Activated CD4-positive, alpha-beta T cell treated with anti-CD3 and anti-CD28 coated beads, Interleukin-2, amount 50 U/mL, for 48 hours (primary cell): Measurements from ENCODE around the gene B3GAT3.
A peak's percentile ranks its signal among the peaks of the same experiment; 100 is the strongest.
"Not testable (repeated sequence)": the region's sequence is repeated elsewhere in the genome, so short reads cannot be mapped to it uniquely, and the experiment has no call there.

Experiments used
- DNase-seq, 2 experiments: peaks; one replicate each; pipeline ENCODE4 v3.0.0-alpha.2; 2020

The B3GAT3 gene

DNA sequence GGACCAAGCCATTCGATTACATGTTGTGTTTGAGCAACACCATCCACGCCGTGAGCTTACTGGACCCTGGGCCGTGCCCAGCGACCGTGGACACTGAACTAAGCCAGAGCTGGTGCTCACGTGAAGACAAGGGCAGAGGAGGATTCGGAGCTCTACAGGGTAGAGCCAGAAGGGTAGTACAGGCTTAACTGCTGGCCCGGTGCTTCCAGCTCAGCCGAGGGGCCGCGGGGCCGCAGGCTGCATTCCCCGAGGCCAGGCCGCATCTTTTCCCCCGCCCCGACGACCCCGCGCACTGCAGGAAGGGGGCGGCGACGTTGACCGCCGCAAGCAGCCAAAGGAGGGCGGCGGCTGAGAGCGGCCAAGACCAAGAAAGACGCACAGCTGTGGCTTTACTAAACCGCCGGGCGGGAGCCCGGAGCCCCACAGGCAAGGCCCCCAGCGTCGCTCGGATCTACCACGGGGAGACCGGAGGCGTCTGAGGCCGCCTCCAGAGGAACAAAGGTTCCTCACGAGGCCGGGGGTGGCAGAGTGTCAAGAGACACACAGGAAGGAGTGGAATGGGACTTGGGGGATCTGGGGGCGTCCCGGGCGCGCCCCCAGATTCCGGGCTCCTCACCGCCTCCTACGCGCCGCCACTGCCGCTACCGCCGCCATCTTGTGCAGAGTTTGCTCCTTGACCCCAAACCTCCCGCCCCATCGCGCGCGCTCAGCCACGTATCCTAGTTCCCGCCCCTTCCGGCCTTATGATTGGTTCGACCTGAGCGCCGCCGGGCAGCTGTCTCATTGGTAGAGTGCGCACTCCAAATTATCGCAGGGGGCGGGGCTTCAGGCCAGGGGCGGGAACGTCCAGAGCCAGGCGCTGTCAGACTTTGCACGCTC, 24.4 kb upstream of the B3GAT3 start, which contains the start of gene GANAB:
GANAB (minus strand) TSS at position 668 of the 879 bp plus-strand sequence; CDS start at position 654, 14 bp downstream.
- DNase-seq = peak; percentile 100

DNA sequence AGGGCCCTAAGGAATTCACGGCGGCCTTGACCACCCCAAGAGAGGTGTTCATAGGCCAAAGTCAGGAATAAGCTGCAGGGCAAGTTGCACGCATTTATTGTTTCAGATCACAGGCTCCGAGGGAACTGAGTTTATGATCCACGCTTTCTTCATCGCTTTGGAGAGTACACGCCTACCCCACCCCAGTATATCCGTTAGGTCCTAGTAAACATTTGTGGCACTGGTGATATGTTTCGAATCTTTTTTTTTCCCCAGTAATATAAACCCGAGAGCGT, 23.8 kb upstream of the B3GAT3 start:
- DNase-seq = no peak

DNA sequence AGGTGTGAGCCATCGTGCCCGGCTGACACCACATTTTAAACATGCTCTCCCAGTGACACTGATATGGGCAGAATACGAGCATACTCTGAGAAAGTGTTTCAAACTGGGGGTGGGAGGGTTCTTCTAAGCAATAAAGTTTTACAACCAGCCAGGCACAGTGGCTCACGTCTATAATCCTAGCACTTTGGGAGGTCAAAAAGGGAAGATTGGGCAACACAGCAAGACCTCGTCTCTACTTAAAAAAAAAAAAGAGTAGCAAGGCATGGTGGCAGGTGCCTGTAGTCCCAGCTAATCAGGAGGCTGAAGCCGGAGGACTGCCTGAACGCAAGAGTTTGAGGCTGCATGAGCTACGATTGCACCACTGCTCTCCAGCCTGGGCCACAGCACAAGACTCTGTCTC, 22.4 kb upstream of the B3GAT3 start:
- DNase-seq = no peak

DNA sequence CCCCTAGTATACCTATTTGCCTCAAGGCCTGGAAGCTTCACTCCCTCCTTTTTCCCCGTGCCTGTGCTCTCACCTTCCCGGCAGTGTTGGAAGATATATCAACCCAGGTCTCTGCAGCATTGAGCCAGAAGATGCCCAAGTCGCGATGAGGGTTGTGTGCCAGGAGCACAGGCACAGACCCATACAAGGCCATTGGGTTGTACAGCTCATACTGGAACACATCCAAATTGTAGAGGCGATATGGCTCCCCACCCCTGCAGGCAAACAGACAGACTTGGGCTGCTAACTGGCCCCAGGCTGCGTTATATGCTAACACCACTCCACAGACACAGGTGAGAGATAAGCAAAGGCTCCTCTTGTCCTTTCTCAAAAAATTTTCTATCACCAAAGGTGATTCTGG, 10.7 kb upstream of the B3GAT3 start:
- DNase-seq = no peak

DNA sequence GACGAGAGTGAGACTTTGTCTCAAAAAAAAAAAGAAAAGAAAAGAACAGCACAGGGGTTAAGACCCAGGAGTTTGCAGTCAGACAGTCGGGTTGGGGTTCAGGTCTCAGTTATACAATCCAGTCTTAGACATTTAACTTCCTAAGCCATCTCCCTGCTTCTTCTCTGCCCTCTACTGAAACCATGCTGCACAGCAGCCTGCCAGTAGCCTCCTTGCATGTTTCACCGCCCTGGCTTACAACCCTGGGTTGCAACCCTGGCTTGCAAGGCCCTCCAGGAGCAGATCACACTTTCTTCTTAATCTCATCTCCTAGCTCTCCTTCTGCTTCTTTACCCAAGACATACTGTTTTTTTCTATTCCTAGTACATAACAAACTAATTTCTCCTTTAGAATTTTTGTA, 5.9 kb upstream of the B3GAT3 start:
- no peak for DNase-seq

- no peak for DNase-seq
These were observed 797 bp upstream of the B3GAT3 start for GRCh38 chr11:62622476-62623089.

- DNase-seq = no peak
These were observed 689 bp downstream of the B3GAT3 start for GRCh38 chr11:62621027-62621566.

GRCh38 chr11:62616957-62617356, 4.8 kb downstream of the B3GAT3 start:
- not testable (repeated sequence) for DNase-seq

- no peak for DNase-seq
These were observed 6.3 kb downstream of the B3GAT3 start for GRCh38 chr11:62615521-62615920.

GRCh38 chr11:62614275-62614674, 7.5 kb downstream of the B3GAT3 start:
- peak; percentile 64 to 68 for DNase-seq

DNA sequence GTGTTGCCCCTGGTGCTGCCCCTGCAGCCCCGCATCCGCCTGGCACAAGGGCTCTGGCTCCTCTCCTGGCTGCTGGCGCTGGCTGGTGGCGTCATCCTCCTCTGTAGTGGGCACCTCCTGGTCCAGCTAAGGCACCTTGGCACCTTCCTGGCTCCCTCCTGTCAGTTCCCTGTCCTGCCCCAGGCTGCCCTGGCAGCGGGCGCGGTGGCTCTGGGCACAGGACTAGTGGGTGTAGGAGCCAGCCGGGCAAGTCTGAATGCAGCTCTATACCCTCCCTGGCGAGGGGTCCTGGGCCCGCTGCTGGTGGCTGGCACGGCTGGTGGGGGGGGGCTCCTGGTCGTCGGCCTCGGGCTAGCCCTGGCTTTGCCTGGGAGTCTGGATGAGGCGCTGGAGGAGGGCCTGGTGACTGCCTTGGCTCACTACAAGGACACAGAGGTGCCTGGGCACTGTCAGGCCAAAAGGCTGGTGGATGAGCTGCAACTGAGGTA, 8.5 kb downstream of the B3GAT3 start:
- DNase-seq = no peak

DNA sequence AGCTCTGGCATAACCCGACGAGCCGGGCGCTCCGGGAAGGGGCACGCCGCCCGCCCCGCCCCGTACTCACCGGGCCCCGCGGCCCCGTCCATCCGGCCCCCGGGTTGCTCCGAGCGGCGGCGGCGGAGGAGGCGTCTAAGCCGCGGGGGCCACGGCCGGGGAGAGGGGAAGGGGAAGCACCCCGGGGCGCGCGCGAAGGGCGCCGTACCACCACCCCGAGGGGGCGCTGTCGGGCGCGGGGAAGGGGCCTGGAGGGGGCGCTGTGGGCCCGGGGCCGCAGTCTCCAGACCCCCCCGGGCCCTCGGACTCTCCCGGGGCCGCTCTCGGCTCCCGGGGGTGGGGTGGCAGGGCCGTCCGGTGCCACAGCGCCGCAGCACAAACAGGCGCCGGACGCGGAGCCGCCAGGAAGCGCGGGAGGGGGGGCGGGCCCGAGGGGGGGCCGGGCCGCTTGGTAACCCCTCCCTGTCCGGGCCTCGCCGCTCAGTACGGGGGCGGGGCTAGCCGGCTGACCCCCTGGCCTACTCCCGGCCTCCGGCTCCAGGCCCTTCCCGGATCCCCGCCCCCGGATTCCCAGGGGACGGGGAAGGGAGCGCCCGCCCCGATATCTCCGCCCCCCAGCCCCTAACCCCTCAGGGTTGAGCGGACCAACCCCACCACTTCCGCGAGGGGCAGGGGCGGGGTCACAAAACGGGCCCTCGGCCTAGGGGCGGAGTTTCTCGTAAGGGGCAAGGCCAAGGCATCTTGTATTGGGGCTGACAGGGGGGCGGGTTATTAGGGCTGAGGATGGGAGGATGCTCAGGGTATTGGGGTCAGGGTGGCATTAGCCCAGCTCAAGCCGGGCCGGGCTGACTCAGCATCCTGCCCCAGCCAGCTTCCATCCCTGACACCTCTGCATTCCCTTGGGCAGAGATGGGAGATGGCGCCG, 9.2 kb downstream of the B3GAT3 start, which contains the start of the genes EML3 and ROM1:
EML3 (minus strand) TSS at position 410 of the 925 bp plus-strand sequence; CDS start at position 92, 318 bp downstream.
ROM1 (plus strand) TSS at position 892 of the 925 bp plus-strand sequence; CDS start at position 917, 25 bp downstream.
- peak; percentile 90 to 93 for DNase-seq

- DNase-seq = peak; percentile 57 to 65
These were observed 10.0 kb downstream of the B3GAT3 start for GRCh38 chr11:62611705-62612365.

- no peak for DNase-seq
These were observed 10.7 kb downstream of the B3GAT3 start for GRCh38 chr11:62610814-62611704.

DNA sequence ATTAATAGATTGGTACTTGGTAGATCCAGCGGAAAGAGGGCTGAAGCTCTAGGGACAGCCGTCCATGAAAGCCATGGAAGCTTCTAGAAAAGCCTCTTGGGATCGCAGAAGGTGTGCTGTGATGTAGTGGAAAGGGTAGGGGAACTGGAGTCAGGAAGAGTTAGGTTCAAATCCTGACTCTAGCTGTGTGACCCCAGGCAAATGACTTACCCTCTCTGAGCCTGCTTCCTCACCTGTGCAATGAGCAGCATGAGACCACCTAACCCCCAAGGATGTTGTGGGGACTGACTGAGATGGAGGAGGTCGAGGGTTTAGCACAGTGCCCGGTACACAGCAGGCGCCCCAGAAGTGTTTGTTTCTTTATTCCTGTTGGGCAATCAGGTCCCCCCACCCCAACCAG, 11.4 kb downstream of the B3GAT3 start:
- DNase-seq = no peak

DNA sequence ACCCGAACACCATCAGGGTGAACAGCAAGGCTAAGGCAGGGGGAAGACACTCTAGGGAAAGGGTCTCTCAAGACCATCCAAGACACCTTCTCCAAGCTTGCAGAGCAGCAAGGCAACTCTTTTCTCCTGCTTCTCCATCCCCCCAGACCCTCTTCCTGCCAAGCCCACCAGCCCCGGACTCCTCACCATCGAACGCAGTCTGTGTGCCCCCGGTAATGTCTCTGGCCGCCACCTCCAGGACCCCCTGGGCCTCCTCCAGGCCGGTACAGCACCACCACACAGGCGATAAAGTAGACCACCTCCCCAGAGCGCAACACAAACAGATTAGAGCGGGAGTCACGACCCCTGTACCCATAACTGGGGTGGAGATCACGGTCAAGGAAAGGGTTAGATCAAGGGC, 13.0 kb downstream of the B3GAT3 start:
- no peak for DNase-seq

GRCh38 chr11:62607714-62608113, 14.1 kb downstream of the B3GAT3 start:
- no peak for DNase-seq

DNA sequence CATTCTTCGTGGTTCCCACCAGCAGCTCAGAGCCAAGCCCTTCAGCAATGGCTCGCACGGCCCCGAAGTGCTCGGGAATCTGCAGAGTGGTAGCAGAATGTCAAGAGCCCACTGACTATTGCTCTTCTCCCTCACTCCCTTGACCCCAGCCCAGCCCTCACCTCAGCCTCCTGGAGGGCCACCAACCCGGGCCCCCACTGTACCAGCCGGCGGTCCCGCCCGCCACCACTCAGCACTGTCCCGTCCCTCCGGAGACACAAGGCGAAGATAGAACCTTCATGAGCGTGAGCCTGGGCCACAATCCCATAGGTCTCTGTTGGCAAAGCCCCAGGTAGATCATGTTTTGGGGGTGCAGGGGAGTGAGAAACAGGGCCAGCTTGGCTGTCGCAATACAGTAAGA, 15.9 kb downstream of the B3GAT3 start:
- DNase-seq = no peak

DNA sequence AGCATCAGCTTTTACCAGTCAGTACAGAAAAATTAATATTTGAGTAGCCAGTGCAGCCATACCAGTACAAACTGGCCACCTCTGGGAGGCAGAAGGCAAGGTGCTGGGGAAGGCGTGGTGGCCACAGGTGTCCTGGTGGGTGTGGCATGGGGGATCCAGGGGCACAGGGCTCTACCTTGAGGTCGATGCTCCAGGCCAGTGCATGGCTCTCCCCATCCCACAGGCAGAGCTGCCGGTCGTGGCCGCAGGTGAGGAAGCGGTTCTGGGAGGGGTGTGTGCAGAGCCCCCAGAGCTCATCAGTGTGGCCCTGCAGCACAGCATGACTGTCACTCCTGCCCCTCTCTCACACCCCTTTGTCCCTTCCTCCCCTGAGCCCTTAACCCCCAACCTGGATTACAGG, 16.3 kb downstream of the B3GAT3 start:
- no peak for DNase-seq

GRCh38 chr11:62604460-62605120, 17.2 kb downstream of the B3GAT3 start:
- DNase-seq = no peak
